Mesendoderm (in vitro differentiated cells): ENCODE data around the gene LRIT2.

Source experiments
- DNase-seq: peaks from one replicate; pipeline ENCODE4 v3.0.0; 2013
- H2AK5ac ChIP-seq: 2 replicates; pipeline ENCODE4 v1.6.1; 2013; ENCODE audit warnings: low read length, inconsistent platforms
- H2BK120ac ChIP-seq: 2 replicates; pipeline ENCODE4 v1.6.1; 2013; ENCODE audit warnings: low read depth, mild to moderate bottlenecking, low read length, moderate library complexity, mixed read lengths
- H2BK15ac ChIP-seq: replicated peaks from 2 replicates; pipeline ENCODE4 v1.6.1; 2013; ENCODE audit warnings: low read depth, mild to moderate bottlenecking, moderate library complexity
- H2BK5ac ChIP-seq: 2 replicates; pipeline ENCODE4 v1.6.1; 2013; ENCODE audit warnings: low read length, inconsistent platforms
- H3K18ac ChIP-seq: 2 replicates; pipeline ENCODE4 v1.6.1; 2013; ENCODE audit warnings: mild to moderate bottlenecking, low read length, mixed read lengths
- H3K23ac ChIP-seq: one replicate; pipeline ENCODE4 v1.6.1; 2013; ENCODE audit warnings: low read length
- H3K27ac ChIP-seq: 2 replicates; pipeline ENCODE4 v1.5.1; 2013; ENCODE audit warnings: low read depth, mild to moderate bottlenecking, inconsistent platforms, low read length, moderate library complexity
- H3K27me3 ChIP-seq: 2 replicates; pipeline ENCODE4 v1.6.1; 2013; ENCODE audit warnings: low read length, control low read depth, mild to moderate bottlenecking, inconsistent platforms; ENCODE audit not compliant: insufficient read depth, poor library complexity
- H3K36me3 ChIP-seq: 2 replicates; pipeline ENCODE4 v1.6.1; 2013; ENCODE audit warnings: low read length, inconsistent platforms; ENCODE audit not compliant: control insufficient read depth, insufficient read depth
- H3K4ac ChIP-seq: one replicate; pipeline ENCODE4 v1.6.1; 2013; ENCODE audit warnings: low read depth, mild to moderate bottlenecking, low read length, moderate library complexity
- H3K4me1 ChIP-seq: 2 replicates; pipeline ENCODE4 v1.6.1; 2013; ENCODE audit warnings: low read depth, low read length, inconsistent platforms; ENCODE audit not compliant: control insufficient read depth
- H3K4me2 ChIP-seq: 2 replicates; pipeline ENCODE4 v1.6.1; 2013; ENCODE audit warnings: low read length
- H3K4me3 ChIP-seq: 2 replicates; pipeline ENCODE4 v1.5.1; 2013; ENCODE audit warnings: mild to moderate bottlenecking, low read length
- H3K56ac ChIP-seq: one replicate; pipeline ENCODE4 v1.6.1; 2013; ENCODE audit warnings: low read length
- H3K79me1 ChIP-seq: 2 replicates; pipeline ENCODE4 v1.6.1; 2013; ENCODE audit warnings: low read length, inconsistent platforms
- H3K79me2 ChIP-seq: 2 replicates; pipeline ENCODE4 v1.6.1; 2013; ENCODE audit warnings: mild to moderate bottlenecking, low read length; ENCODE audit not compliant: control insufficient read depth, insufficient read depth
- H3K9ac ChIP-seq: 2 replicates; pipeline ENCODE4 v1.6.1; 2013; ENCODE audit warnings: low read length, inconsistent platforms
- H4K5ac ChIP-seq: one replicate; pipeline ENCODE4 v1.6.1; 2013; ENCODE audit warnings: low read length
- H4K8ac ChIP-seq: one replicate; pipeline ENCODE4 v1.6.1; 2013; ENCODE audit warnings: low read depth, mild to moderate bottlenecking, control low read depth, low read length, moderate library complexity
- WGBS: extraction: QIAGEN DNeasy Blood & Tissue Kit; methylation state at CpG from one replicate; pipeline ENCODE4 v1.1.7; 2013; ENCODE audit warnings: low lambda C conversion rate, missing lambda C conversion rate; ENCODE audit not compliant: insufficient coverage; ENCODE audit errors: extremely low coverage; 5-methylcytosine and 5-hydroxymethylcytosine counted together

LRIT2 gene

GRCh38 chr10:84265418-84265817 is 40.1 kb upstream of the LRIT2 start:
- DNase-seq = no peak
- H2BK5ac ChIP-seq = no peak overlapping the region
- no peak overlapping the region for H3K4me3 ChIP-seq
- H3K36me3 ChIP-seq = no peaks in the 10 kb centered on the region
- H3K27me3 ChIP-seq = no peaks in the 10 kb centered on the region
- H2AK5ac ChIP-seq = no peak overlapping the region
- no peaks in the 10 kb centered on the region for H3K4me1 ChIP-seq
- no peak overlapping the region for H3K9ac ChIP-seq
- H3K4ac ChIP-seq = no peak overlapping the region
- H3K56ac ChIP-seq = no peak overlapping the region
- no peak overlapping the region for H4K8ac ChIP-seq
- H3K27ac ChIP-seq = no peak overlapping the region
- no peak overlapping the region for H3K18ac ChIP-seq
- no peaks in the 10 kb centered on the region for H3K79me1 ChIP-seq
- H2BK15ac ChIP-seq = no peak overlapping the region
- no peaks in the 10 kb centered on the region for H3K79me2 ChIP-seq
- WGBS = no CpG with 5 or more reads among the region's 4 CpGs
- no peak overlapping the region for H3K4me2 ChIP-seq
- no peak overlapping the region for H3K23ac ChIP-seq
- H2BK120ac ChIP-seq = no peak overlapping the region
- no peak overlapping the region for H4K5ac ChIP-seq

DNA sequence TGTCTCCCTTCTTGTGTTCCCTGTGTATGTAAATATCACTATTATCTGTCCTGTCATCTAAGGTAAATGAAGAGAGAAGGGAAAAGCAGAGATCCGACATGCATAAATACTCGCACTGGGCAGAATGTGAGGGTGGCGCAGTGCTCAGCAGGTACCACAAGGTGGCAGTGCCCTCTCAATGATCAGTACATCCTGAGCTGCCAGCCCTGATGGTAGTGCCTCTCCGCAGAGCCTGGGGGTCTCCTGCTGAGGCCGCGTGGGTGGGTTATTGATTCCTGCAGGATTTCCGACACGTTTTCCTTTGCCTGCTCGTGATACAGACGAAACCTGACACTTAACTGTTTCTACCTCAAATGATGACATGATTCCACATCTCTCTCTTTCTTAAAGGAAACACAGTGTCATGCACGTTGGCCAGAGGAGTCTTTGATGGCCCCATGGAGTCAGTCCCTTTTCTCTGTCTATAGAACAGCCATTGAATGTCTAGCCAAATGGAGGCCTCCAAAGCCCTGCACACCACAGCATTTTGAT is 39.3 kb upstream of the LRIT2 start:
- WGBS = no CpG with 5 or more reads among the region's 11 CpGs
- no peak overlapping the region for H3K56ac ChIP-seq
- no peak overlapping the region for H2AK5ac ChIP-seq
- H3K36me3 ChIP-seq = no peaks in the 10 kb centered on the region
- H3K79me1 ChIP-seq = no peaks in the 10 kb centered on the region
- no peak overlapping the region for H3K18ac ChIP-seq
- H3K27me3 ChIP-seq = no peaks in the 10 kb centered on the region
- no peak overlapping the region for H2BK120ac ChIP-seq
- H3K4me3 ChIP-seq = no peak overlapping the region
- no peak overlapping the region for H3K9ac ChIP-seq
- no peak overlapping the region for H3K4ac ChIP-seq
- H2BK15ac ChIP-seq = no peak overlapping the region
- no peak overlapping the region for H3K4me2 ChIP-seq
- H3K79me2 ChIP-seq = no peaks in the 10 kb centered on the region
- no peak overlapping the region for H4K8ac ChIP-seq
- H2BK5ac ChIP-seq = no peak overlapping the region
- peak; percentile 68 for DNase-seq
- no peaks in the 10 kb centered on the region for H3K4me1 ChIP-seq
- H3K23ac ChIP-seq = no peak overlapping the region
- no peak overlapping the region for H4K5ac ChIP-seq
- no peak overlapping the region for H3K27ac ChIP-seq

DNA sequence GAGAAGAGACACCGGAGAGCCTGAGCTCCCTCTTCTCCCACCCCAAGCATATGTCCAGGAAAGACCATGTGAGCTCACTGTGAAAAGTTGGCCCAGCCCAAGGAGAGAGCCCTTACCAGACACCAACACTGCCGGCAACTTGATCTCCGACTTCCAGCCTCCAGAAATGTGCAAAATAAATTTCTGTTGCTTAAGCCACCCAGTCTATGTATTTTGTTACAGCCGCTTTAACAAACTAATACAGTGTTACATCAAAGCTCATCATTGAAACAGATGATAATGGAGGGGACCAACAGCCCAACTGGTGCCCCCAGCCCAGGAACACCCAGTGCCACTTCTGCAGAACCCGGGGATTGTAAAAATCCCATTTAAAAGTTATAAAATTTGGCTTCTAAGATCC is 38.4 kb upstream of the LRIT2 start:
- no peaks in the 10 kb centered on the region for H3K27me3 ChIP-seq
- no peaks in the 10 kb centered on the region for H3K36me3 ChIP-seq
- no peak overlapping the region for H2BK120ac ChIP-seq
- no peak for DNase-seq
- no peak overlapping the region for H2BK15ac ChIP-seq
- no peak overlapping the region for H3K4me2 ChIP-seq
- H3K4me1 ChIP-seq = no peaks in the 10 kb centered on the region
- no peak overlapping the region for H2AK5ac ChIP-seq
- no peak overlapping the region for H3K27ac ChIP-seq
- H3K18ac ChIP-seq = no peak overlapping the region
- WGBS = no CpG with 5 or more reads among the region's 5 CpGs
- no peak overlapping the region for H3K56ac ChIP-seq
- H4K8ac ChIP-seq = no peak overlapping the region
- no peak overlapping the region for H3K4me3 ChIP-seq
- H4K5ac ChIP-seq = no peak overlapping the region
- no peak overlapping the region for H3K4ac ChIP-seq
- H3K9ac ChIP-seq = no peak overlapping the region
- H3K23ac ChIP-seq = no peak overlapping the region
- H2BK5ac ChIP-seq = no peak overlapping the region
- H3K79me1 ChIP-seq = no peaks in the 10 kb centered on the region
- H3K79me2 ChIP-seq = no peaks in the 10 kb centered on the region

GRCh38 chr10:84262190-84262956 is 37.0 kb upstream of the LRIT2 start:
- no peak overlapping the region for H3K23ac ChIP-seq
- no peak overlapping the region for H3K18ac ChIP-seq
- no peak overlapping the region for H4K8ac ChIP-seq
- no peak overlapping the region for H3K56ac ChIP-seq
- H3K4me2 ChIP-seq = no peak overlapping the region
- no peak overlapping the region for H2AK5ac ChIP-seq
- no peaks in the 10 kb centered on the region for H3K27me3 ChIP-seq
- no peak overlapping the region for H4K5ac ChIP-seq
- no peak overlapping the region for H2BK120ac ChIP-seq
- no peaks in the 10 kb centered on the region for H3K4me1 ChIP-seq
- H3K4me3 ChIP-seq = no peak overlapping the region
- no CpG with 5 or more reads among the region's 13 CpGs for WGBS
- no peaks in the 10 kb centered on the region for H3K79me1 ChIP-seq
- no peak overlapping the region for H2BK15ac ChIP-seq
- no peaks in the 10 kb centered on the region for H3K79me2 ChIP-seq
- no peak overlapping the region for H3K4ac ChIP-seq
- H2BK5ac ChIP-seq = no peak overlapping the region
- H3K27ac ChIP-seq = no peak overlapping the region
- H3K36me3 ChIP-seq = no peaks in the 10 kb centered on the region
- H3K9ac ChIP-seq = no peak overlapping the region
- DNase-seq = no peak

- Histone ChIP-seq H3K36me3 (no peaks in the 10 kb centered on the region), H3K79me1 (no peaks in the 10 kb centered on the region), H3K4me1 (no peaks in the 10 kb centered on the region), H3K56ac (no peak overlapping the region), H3K23ac (no peak overlapping the region), H4K5ac (no peak overlapping the region), H3K4me3 (no peak overlapping the region), H2AK5ac (no peak overlapping the region), H3K4ac (no peak overlapping the region), H2BK15ac (no peak overlapping the region), H3K9ac (no peak overlapping the region), H3K79me2 (no peaks in the 10 kb centered on the region), H2BK5ac (no peak overlapping the region), H3K27me3 (no peaks in the 10 kb centered on the region), H4K8ac (no peak overlapping the region), H3K4me2 (no peak overlapping the region), H3K18ac (no peak overlapping the region), H2BK120ac (no peak overlapping the region), H3K27ac (no peak overlapping the region)
- no peak for DNase-seq
- no CpG with 5 or more reads among the region's 7 CpGs for WGBS
Measured at GRCh38 chr10:84261236-84261915, 36.0 kb upstream of the LRIT2 start.
